ENCODE measurements around the gene RNU6-9. TPM values are rescaled to one million over a fixed set of nuclear protein-coding genes. Genes with fewer than 3 reads are reported as not detected.
A peak's percentile ranks its signal among the peaks of the same experiment; 100 is the strongest.
"Not testable (repeated sequence)": the region's sequence is repeated elsewhere in the genome, so short reads cannot be mapped to it uniquely, and the experiment has no call there.

RNU6-9 gene
- polyA plus RNA-seq, 3 donors, result not detected

DNA sequence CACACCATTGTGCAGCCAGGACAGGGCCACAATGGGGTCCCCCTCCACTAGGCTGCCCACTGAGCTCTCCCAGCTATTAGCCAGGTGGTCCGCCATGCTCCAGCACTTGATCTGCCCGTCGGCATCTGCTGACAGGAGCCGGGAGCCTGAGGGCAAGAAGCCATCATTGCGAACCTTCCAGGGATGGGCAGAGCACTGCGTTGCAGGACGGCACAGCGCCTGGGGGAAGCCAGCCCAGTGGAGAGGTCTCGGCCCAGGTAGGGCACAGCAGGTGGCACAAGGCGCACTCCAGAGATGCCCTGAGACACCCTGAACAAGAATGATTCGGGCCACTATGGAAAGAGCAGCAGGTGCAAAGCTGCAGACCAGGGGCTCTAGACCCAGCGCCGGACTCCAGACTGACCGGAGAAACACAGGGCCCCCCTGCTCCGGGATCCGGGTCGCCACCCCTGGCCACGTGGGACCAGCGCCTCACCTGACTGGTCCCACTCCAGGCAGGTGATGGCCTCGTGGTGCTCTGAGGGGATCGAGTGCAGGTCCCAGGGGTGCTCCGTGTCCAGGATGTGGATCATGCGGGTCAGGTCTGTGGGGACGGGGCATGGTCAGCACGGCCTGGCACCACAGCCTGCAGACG, 3.5 kb upstream of the RNU6-9 start:
- no peak for DNase-seq (ENCODE audit: extremely low read depth in 1 of 11, low read depth in 9 of 11, low spot score in 4 of 11)

DNA sequence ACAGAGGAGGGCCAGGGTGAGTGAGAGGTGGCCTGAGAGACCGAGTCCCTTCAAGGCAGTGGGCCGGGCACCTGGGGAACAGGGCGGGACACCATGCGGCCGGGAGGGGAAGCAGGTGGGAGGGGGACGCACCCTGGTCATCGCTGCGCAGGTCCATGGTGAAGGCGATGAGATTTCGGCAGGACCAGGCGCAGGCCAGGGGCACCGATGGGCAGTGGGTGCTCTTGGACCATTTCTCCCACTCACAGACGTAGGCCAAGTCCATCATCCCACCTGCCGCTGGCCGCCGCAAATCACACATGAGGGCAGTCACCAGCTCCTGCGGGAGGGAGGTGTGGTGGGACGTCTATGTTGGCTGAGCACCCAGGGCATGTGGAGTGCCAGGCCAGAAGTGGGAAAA, 2.5 kb upstream of the RNU6-9 start:
- DNase-seq (ENCODE audit: extremely low read depth in 1 of 11, low read depth in 9 of 11, low spot score in 4 of 11), result no peak

GRCh38 chr19:891421-892200, 1.7 kb upstream of the RNU6-9 start:
- not testable (repeated sequence) for DNase-seq (ENCODE audit: extremely low read depth in 1 of 11, low read depth in 9 of 11, low spot score in 4 of 11)

DNA sequence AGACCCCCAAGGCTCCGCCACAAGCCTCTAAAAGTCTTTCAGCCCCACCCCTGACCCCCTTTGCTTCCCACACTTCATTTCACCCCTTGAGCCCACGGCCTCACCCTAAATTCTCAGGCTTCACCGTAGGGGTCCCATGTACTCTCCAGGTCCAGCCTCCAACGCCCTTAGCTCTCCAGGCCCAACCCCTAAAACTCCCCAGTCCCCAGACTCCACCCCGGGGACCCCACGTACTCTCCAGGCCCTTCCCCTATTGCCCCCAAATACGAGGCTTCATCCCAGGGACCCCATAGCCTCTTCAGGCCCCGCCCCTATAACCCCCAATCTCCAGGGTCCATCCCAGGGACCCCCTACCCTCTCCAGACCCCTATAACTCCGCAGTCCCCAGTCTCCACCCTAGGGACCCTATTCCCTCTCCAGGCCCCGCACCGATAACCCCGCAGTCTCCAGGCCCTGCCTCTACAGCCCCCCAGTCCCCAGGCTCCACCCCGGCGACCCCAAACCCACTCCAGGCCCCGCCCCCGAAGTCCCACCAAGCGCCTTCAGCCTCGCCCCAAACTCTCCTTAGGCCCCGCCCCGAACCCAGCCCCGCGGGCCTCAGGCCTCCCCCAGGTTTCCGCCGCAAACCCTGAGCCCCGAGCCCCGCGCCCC, 916 bp upstream of the RNU6-9 start:
- DNase-seq (ENCODE audit: extremely low read depth in 1 of 11, low read depth in 9 of 11, low spot score in 4 of 11), result no peak

GRCh38 chr19:896434-896833, 3.1 kb downstream of the RNU6-9 start:
- no peak for DNase-seq (ENCODE audit: extremely low read depth in 1 of 11, low read depth in 9 of 11, low spot score in 4 of 11)

- no peak for DNase-seq (ENCODE audit: extremely low read depth in 1 of 11, low read depth in 9 of 11, low spot score in 4 of 11)
These were observed 3.7 kb downstream of the RNU6-9 start for GRCh38 chr19:896999-897398.

DNA sequence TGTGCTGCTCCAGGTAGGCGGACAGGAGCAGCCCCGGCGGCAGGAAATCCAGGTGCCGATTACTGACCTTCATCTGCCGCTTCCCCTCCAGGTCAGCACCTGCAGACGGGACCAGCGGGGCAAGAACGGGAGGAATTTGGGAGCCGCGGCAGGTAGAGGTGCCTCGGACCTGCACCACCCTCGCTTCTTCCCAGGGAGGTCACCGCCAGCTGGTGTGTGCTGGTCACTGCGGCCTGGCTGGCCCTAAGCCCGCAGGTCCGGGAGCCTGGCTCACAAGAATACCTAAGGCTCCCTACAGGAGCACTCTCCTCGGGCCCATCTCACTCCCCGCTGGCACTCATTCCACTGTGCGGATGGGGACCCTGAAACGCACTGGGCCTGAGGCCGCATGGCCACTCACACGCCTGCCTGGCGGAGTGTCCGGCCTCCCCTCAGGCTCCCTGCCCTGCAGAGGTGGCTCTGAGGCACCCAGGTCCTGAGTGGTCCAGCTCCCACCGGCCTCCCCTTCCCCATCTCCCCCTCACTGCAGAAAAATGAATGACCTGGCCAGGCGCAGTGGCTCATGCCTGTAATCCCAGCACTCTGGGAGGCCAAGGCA, 4.3 kb downstream of the RNU6-9 start:
- DNase-seq (ENCODE audit: extremely low read depth in 1 of 11, low read depth in 9 of 11, low spot score in 4 of 11), result no peak

- DNase-seq (ENCODE audit: extremely low read depth in 1 of 11, low read depth in 9 of 11, low spot score in 4 of 11), result peak in 6 of 11 donors; percentile 63 to 75 (median 73)
These were observed 5.4 kb downstream of the RNU6-9 start for GRCh38 chr19:898663-899062.

GRCh38 chr19:899336-900042, 6.2 kb downstream of the RNU6-9 start:
- no peak for DNase-seq (ENCODE audit: extremely low read depth in 1 of 11, low read depth in 9 of 11, low spot score in 4 of 11)

DNA sequence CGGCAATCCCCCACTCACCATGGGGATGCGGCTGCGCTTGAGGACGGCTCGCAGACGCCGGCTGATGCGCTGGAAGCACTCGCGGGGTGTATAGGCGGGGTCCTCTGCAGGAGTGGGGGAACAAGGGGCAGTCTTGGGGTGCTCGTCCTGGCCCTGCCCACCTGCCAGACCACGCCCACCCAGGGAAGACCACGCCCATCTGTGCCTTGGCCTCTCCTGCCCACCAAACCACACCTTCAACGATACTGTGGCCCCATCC, 6.7 kb downstream of the RNU6-9 start:
- no peak for DNase-seq (ENCODE audit: extremely low read depth in 1 of 11, low read depth in 9 of 11, low spot score in 4 of 11)

GRCh38 chr19:900302-901111, 7.2 kb downstream of the RNU6-9 start:
- DNase-seq (ENCODE audit: extremely low read depth in 1 of 11, low read depth in 9 of 11, low spot score in 4 of 11), result no peak

DNA sequence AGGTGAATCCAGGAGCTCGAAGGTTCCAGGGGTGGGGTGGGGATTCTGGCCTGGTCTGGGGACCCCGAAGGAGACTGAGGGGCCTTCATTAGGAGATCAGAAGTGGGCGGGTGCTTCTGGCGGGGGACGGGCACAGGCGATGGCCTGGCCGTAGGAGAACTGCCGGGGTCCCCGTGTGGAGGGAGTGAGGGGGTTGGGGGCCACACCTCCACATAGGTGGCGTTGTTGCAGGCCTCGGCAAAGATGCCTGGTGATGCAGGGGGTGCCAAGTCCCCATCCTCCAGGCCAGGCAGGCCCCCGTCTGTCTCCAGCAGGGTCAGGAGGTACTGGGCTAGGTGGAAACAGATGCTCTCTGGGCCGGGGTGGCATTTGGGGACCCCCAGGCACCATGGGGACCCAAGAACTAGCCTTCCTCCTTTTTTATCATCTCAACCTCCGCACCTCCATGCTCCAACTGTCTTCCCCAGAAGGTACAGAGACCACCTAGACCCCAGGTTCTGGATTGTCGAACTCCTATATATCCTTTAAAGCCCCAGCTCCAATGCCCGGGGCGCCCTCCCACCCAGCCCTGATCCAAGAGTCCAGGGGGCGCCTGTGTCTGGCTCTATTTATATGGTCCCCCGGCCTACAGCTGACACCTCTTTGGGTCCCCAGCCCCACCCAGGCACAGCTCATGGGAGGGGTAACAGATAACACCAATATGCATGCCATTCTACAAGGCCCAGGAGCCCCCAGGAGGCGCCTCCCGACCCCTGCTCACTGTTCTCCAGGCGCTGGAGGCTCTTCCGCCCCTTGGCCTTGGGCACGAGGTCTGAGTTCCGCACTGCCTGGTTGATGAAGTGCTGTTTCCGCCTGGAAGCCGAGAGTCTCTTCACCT, 8.2 kb downstream of the RNU6-9 start:
- no peak for DNase-seq (ENCODE audit: extremely low read depth in 1 of 11, low read depth in 9 of 11, low spot score in 4 of 11)

DNA sequence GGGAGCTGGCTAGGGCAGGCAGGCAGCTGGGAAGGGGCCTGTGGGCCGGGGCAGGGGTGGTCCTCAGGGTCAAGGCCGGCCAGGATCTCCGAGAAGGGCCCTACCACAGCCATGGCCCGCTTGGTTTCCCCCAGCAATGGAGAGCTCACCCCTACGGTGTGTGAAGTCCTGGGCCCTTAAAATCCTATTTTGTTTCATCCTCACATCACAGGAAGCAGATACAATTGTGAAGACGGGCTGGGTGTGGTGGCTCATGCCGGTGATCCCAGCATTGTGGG, 8.7 kb downstream of the RNU6-9 start:
- no peak for DNase-seq (ENCODE audit: extremely low read depth in 1 of 11, low read depth in 9 of 11, low spot score in 4 of 11)

DNA sequence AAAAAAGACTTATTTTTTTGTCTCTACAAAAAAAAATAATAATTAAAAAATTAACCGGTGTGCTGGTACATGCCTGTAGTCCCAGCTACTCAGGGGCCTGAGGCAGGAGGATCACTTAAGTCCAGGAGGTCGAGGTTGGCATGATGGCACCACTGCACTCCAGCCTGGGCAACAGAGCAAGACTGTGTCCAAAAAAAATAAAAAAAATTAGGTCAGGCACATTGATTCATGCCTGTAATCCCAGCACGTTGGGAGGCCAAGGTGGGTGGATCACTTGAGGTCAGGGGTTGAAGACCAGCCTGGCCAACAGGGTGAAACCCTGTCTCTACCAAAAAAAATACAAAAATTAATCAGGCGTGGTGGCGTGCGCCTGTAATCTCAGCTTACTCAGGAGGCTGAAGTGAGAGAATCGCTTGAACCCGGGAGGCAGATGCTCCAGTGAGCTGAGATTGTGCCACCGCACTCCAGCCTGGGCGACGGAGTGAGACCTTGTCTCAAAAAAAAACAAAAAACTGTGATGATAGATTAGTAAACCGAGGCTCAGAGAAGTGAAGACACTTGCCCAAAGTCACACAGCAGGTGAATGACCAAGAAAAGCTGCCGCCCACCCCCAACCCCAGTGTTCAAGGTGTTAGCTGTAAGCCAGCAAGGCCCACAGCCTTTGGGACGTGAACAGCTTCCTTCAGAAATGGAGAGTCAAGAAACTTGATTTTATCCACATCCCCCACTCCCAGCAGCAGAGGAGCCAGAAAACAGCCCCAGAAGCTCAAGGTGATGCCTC, 9.4 kb downstream of the RNU6-9 start:
- DNase-seq (ENCODE audit: extremely low read depth in 1 of 11, low read depth in 9 of 11, low spot score in 4 of 11), result no peak

DNA sequence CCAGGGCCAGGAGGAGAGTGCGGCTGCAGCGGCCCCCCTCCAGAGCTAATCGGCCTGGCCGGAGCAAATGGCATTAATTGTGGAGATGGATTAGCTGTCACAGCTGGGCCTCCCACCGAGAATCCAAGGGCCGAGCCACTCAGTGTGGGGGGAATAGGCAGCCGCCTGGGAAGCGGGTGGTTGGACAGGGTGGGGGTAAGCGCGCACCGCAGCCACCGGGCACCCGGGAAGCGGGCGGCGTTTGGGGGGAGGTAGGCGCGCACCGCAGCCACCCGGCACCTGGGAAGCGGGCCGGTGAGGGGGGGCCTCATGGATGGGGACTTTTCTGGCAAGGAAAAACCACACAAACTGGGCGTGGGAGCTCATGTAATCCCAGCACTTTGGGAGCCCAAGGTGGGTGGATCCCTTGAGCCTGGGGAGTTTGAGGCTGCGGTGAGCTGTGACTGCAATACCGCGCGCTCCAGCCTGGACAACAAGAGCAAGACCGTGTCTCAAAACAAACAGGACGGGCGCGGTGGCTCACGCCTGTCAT, 10.0 kb downstream of the RNU6-9 start:
- DNase-seq (ENCODE audit: extremely low read depth in 1 of 11, low read depth in 9 of 11, low spot score in 4 of 11), result peak in 2 of 11 donors; percentile 74 to 75

DNA sequence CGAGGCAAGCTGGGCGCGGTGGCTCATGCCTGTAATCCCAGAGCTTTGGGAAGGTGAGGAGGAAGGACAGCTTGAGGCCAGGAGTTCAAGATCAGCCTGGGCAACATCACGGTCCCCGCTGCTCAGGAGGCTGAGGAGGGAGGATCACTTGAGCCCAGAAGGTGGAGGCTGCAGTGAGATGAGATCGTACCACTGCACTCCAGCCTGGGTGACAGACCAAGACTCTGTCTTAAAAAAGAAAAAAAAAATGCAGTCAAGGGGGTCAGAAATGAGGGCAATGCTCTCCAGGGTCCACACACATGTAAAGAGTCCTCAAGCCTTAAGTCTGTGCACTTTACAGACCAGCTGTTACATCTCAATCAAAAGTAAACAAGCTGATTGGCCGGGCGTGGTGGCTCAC, 11.3 kb downstream of the RNU6-9 start:
- no peak for DNase-seq (ENCODE audit: extremely low read depth in 1 of 11, low read depth in 9 of 11, low spot score in 4 of 11)

DNA sequence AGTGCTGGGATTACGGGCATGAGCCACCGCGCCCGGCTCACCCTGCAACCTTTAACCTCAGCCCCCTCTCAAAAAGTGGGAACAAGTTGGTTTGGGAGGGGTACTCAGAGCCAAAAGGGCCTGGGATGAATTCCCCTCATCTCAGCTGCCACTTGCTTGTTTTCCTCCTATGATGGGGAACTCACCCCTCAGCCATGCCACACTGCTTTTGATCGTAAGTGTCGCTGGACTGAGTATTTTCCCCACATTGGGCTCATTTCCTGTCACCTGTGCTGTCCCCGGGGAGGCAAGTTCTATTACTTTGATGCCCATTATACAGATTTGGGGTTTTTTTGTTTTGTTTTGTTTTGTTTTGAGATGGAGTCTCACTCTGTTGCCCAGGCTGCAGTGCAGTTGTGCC, 13.2 kb downstream of the RNU6-9 start:
- DNase-seq (ENCODE audit: extremely low read depth in 1 of 11, low read depth in 9 of 11, low spot score in 4 of 11), result no peak

Measured in renal cortex interstitium (tissue), 11 donors.